Skin of body (tissue), 3 donors: Measurements from ENCODE around the gene MS4A6A. TPM values are rescaled to one million over a fixed set of nuclear protein-coding genes. Genes with fewer than 3 reads are reported as not detected.
"Not testable (repeated sequence)": the region's sequence is repeated elsewhere in the genome, so short reads cannot be mapped to it uniquely, and the experiment has no call there.

Experiments used
- DNase-seq: peaks from one replicate; lab custom pipeline; 2025; lab: John Stamatoyannopoulos, UW
- small RNA-seq: library from RNA; depleted of rRNA; stranded (forward); fragments of <200 nt; gene quantifications from one replicate; pipeline ENCODE3, GENCODE V24; 2014; ENCODE audit warnings: low replicate concordance
- total RNA-seq: library from RNA; depleted of rRNA; stranded (reverse); fragments of >200 nt; gene quantifications from one replicate; pipeline ENCODE4 v1.2.3, GENCODE V29; 2014

MS4A6A gene
- total RNA-seq, 1 donor from 2014 or later, result 33.6 TPM

- DNase-seq, result no peak
These were observed 53.0 kb downstream of the MS4A6A start for GRCh38 chr11:60129853-60130252.

GRCh38 chr11:60128866-60129265, 54.0 kb downstream of the MS4A6A start:
- not testable (repeated sequence) for DNase-seq

- no peak for DNase-seq
These were observed 54.5 kb downstream of the MS4A6A start for GRCh38 chr11:60128376-60128775.

DNA sequence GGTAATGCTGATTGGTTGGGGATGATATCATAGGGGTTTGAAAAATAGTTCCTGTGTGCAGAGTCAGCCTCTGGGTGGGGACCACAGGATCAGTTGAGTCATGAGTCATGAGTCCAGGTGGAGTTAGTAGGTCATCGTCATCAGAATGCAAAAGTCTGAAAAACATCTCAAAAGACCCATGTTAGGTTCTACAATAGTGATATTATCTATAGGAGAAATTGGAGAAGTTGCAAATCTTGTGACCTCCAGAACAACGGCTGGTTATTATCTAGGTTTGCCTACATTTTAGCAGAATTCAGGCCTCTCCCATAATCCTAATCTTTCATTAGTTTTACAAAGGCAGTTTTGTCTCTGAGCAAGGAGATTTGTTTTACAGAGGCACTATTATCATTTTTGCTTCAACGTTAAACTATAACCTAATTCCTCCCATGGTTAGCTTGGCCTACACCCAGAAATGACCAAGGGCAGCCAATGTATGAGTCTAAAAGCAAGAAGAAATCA, 55.5 kb downstream of the MS4A6A start:
- DNase-seq, result no peak

GRCh38 chr11:60125956-60126585, 56.8 kb downstream of the MS4A6A start:
- DNase-seq, result no peak

DNA sequence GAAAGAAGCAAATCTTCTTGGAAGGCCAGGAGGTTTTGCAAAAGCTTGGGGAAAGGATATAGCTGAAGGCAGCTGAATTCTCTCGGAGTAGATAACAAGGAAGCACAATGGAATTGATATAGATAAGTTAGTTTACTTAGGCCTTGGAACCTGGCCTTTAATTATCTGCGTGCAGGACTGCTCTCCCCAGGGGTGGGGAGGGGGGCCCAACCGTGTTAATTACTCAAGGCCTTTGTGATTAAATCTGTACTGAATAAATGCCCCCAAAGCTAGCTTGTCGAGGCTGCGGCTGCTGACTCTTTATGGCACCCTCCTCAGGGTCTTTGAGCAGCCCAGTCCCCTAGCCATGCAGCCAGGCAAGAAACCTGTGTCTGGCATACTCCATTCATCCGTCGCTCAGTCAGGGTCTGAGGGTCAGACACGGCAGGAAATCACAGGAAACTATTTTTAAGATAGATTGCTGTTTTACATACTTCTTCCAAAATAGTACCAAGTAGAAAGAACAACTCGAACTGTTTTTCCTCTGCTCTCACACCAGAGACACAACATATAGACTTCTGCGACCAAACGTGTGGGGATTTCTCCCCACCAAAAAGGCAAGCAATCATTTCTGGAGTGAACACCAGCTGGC, 58.0 kb downstream of the MS4A6A start:
- DNase-seq, result no peak

Small RNAs within 50 kb of the gene (small RNA-seq; reads per million reads assigned to genes)
- gene MIR6503, result not detected

Other genes with a start within 250 kb of the MS4A6A start
- gene OOSP1, start 244.7 kb downstream of the MS4A6A start, total RNA-seq, result not detected
- gene OOSP4A, start 219.1 kb downstream of the MS4A6A start, total RNA-seq, result not detected
- not detected for gene OOSP4B, start 165.9 kb downstream of the MS4A6A start, total RNA-seq
- not detected for gene OOSP2, start 142.7 kb downstream of the MS4A6A start, total RNA-seq
- 18.1 TPM for gene MS4A3, start 126.4 kb downstream of the MS4A6A start, total RNA-seq
- 11.1 TPM for gene MS4A2, start 94.4 kb downstream of the MS4A6A start, total RNA-seq
- gene MS4A4E, start 60.1 kb upstream of the MS4A6A start, total RNA-seq, result 0.49 TPM
- gene MS4A4A, start 97.6 kb upstream of the MS4A6A start, total RNA-seq, result 13.8 TPM
- gene MS4A6E, start 144.2 kb upstream of the MS4A6A start, total RNA-seq, result not detected
- 8.4 TPM for gene MS4A7, start 195.4 kb upstream of the MS4A6A start, total RNA-seq
- gene MS4A14, start 213.4 kb upstream of the MS4A6A start, total RNA-seq, result 0.20 TPM
- gene MS4A5, start 246.5 kb upstream of the MS4A6A start, total RNA-seq, result not detected